ENCODE data around the gene MALT1.
A peak's percentile ranks its signal among the peaks of the same experiment; 100 is the strongest.

- peak; percentile 86 for TF ChIP-seq CTCF (conservative IDR thresholded peaks at IDR 0.05 in 1 of 2, IDR thresholded peaks at IDR 0.05 in 1 of 2; ENCODE audit: low read depth in 1 of 2, low read length in 2 of 2)
- TF ChIP-seq EZH2 (IDR thresholded peaks at IDR 0.05; ENCODE audit: low read length, missing control alignments) = no peak
Measured at GRCh38 chr18:58781627-58782194, 110.4 kb downstream of the MALT1 start.
